Panc1 (cell line): Measurements from ENCODE around the gene TIAM2.

Experiments used
- POLR2AphosphoS5 ChIP-seq: IDR thresholded peaks from 2 replicates; pipeline ENCODE4 v1.6.1; 2012; ENCODE audit warnings: mild to moderate bottlenecking, low read depth, low read length, moderate library complexity
- REST ChIP-seq, 2 experiments: IDR thresholded peaks; 2 replicates each; pipeline ENCODE4 v1.6.1; 2011 to 2012; ENCODE audit warnings: low read depth in 2 of 2, control low read depth in 1 of 2, low read length in 1 of 2, mild to moderate bottlenecking in 1 of 2, moderate library complexity in 1 of 2; ENCODE audit not compliant: insufficient read depth in 1 of 2
- SIN3A ChIP-seq: IDR thresholded peaks from 2 replicates; pipeline ENCODE4 v1.6.1; 2012; ENCODE audit warnings: low read depth, mild to moderate bottlenecking, low read length, moderate library complexity, borderline replicate concordance; ENCODE audit not compliant: insufficient read depth
- TCF7L2 ChIP-seq: IDR thresholded peaks from 2 replicates; pipeline ENCODE4 v1.6.1; 2011; ENCODE audit warnings: mild to moderate bottlenecking, low read depth, low read length, inconsistent platforms
- TF ChIP-seq, protein P1 (sequence below): fragments of 450-650 bp; IDR thresholded peaks from 2 replicates; pipeline ENCODE4 v1.5.1; 2017; ENCODE audit warnings: mild to moderate bottlenecking

DNA sequence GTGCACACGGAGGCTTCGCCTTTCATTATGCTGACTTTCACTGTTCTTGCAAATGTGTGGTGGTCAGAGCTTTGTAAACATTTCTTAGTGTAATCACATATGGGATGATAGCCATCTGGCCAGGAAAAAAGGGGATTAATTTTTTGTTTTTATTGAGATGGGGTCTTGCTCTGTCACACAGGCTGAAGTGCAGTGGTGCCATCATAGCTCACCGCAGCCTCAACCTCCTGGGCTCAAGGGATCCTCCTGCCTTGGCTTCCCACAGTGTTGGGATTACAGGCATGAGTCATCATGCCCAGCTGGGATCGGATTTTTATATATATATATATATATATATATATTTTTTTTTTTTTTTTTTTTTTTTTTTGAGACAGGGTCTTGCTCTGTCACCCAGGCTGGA lies 11.0 kb upstream of the TIAM2 start:
- TF ChIP-seq, protein P1, sequence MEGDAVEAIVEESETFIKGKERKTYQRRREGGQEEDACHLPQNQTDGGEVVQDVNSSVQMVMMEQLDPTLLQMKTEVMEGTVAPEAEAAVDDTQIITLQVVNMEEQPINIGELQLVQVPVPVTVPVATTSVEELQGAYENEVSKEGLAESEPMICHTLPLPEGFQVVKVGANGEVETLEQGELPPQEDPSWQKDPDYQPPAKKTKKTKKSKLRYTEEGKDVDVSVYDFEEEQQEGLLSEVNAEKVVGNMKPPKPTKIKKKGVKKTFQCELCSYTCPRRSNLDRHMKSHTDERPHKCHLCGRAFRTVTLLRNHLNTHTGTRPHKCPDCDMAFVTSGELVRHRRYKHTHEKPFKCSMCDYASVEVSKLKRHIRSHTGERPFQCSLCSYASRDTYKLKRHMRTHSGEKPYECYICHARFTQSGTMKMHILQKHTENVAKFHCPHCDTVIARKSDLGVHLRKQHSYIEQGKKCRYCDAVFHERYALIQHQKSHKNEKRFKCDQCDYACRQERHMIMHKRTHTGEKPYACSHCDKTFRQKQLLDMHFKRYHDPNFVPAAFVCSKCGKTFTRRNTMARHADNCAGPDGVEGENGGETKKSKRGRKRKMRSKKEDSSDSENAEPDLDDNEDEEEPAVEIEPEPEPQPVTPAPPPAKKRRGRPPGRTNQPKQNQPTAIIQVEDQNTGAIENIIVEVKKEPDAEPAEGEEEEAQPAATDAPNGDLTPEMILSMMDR = no peak
- TF ChIP-seq REST (IDR thresholded peaks at IDR 0.05; ENCODE audit: insufficient read depth in 1 of 2, low read depth in 2 of 2, low read length in 1 of 2) (no peak), POLR2AphosphoS5 (no peak), SIN3A (no peak), TCF7L2 (no peak)
